ENCODE results near the gene IQCB1.
"Not testable (repeated sequence)": the region's sequence is repeated elsewhere in the genome, so short reads cannot be mapped to it uniquely, and the experiment has no call there.

IQCB1 gene

DNA sequence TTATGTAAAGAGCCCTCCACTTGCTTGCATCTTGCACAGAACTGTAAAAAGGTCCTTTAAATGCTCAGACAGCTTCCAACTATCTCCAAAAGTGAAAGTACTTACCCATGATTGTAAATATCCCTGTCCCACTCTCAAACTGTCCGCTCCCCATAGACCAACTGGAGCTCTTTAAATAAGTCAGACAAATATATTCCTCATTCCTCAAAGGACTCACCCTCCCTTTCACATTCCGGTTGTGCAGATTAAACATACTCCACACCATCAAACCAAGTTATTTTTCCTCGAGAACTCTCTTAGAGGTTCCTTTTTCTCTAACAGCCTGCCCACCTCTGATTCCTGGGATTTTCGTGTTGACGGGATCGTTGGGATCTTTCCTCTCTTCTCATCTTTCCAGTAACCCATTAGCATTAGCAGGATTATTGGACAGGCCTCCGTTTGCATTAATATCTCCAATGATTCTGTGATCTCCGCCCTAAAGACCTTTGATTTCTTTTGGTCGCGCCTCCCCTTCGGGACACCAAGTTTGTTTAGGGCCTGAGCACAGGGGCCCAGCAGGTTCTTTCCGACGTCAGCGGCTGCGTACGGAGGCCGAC is 86.1 kb downstream of the IQCB1 start:
- no peak for DNase-seq (ENCODE audit: low read depth)

DNA sequence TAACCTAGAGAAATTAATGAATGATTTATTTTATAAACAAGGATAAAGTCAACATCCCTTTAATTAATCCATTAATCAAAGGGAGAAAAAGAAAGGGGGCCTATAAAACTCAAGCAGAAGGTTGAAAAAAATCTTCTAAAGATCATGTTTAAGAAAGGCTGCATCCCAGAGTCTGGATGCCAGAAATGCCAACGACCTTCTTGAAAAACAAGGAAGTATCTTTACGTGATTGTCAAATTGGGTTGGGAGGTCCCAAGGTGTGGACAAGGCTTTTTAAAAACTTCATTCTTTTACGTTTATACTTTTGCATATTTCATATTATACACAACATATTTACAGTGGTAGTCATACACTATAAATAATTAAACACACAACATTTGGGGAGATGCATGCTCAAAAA is 86.9 kb downstream of the IQCB1 start:
- no peak for DNase-seq (ENCODE audit: low read depth)

DNA sequence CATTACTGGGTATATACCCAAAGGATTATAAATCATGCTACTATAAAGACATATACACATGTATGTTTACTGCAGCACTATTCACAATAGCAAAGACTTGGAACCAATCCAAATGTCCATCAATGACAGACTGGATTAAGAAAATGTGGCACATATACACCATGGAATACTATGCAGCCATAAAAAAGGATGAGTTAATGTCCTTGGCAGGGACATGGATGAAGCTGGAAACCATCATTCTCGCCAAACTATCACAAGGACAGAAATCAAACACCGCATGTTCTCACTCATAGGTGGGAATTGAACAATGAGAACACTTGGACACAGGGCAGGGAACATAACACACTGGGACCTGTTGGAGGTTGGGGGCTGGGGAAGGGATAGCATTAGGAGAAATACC is 91.8 kb downstream of the IQCB1 start:
- not testable (repeated sequence) for DNase-seq (ENCODE audit: low read depth)

DNA sequence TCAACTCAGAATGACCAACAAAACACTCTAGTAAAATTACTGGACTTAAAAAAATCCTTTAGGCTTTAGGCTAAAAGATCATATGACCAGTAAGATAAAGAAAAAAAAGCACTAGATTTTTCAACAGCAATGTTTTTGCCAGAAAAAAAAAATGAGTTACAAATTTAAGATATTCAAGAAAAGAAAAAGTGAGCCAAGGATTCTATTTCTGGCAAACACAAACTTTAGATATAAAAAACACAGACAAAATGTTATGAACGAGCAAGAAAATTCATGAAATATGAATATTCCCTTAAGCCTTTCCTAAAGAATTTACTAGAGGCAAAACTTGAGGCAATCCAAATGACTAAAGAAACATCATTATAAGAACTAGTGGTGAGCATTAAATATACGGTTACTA is 94.0 kb downstream of the IQCB1 start:
- DNase-seq (ENCODE audit: low read depth): no peak

DNA sequence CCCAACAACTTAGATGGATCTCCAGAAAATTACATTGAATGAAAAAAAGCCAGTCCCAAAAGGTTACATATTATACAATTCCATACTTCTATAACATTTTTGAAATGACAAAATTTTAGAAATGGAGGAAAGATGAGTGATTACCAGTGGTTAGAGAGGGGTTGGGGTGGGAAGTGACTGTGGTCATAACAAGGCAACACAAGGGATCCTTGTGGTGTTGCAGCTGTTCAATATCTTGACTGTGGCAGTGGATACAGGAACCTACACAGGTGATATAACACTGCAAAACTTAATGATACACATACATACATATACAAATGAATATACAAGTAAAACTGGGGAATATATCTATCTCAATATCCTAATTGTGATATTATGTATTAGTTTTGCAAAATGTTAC is 95.0 kb downstream of the IQCB1 start:
- no peak for DNase-seq (ENCODE audit: low read depth)

DNA sequence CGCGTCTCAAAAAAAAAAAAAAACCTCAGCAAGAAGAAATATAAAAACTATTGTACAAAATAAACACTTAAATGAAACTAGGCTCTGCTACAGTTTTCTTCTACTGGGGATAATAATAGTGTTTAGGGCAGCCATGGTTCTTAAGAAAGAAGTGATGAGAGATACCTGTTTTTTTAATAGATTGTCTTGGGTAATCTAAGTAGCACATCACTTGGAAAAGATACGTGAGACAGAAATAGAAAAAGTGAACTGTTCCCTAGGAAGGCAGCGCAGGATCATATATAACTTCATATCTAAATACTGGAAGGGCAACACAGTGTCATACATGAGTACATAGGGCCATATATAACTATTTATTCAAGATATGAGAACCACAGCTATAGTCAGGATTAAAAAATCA is 97.2 kb downstream of the IQCB1 start:
- no peak for DNase-seq (ENCODE audit: low read depth)

DNA sequence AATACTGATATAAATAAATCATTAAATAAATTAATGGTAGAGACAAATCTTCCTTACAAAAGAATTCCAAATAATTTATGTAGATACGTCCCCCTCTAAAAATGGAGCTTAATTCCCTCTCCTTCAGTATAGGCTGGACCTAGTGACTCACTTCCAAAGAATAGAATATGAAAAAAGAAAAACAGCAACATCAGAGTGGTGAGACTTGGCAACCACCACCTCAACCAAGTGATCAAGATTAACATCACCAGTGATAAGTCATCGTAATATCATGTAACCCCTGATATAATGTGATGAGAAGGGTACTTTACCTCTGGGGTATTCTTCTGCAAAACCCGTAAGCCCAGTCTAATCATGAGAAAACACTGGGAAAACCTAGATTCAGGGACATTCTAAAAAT is 98.7 kb downstream of the IQCB1 start:
- no peak for DNase-seq (ENCODE audit: low read depth)

DNA sequence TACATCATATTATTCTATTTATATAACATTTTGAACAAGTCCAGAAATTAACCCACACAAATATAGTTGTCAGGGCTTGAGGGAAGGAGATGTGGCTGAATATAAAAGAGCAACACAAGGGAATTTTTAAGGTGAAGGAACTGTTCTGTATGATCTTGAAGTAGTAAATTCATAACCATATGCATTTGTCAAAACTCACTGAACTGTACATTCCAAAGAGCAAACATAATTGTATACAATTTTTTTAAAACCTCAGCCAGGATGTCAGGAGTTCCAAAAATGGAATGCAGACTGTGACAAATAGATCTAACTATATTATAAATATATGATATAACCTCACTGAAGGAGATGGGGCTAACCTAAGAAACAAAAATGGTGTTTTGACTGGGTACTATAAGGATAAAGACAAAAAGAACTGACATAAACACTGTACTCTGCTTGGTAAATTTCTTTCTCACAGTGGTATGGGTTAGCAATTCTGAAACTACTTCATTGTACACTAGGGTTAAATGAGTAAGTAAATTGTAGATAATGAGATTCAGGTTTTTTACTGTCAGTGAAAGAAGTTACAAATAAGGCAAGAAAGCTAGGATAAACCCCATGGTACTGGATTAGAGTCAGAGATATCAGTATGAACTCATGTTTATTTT is 99.7 kb downstream of the IQCB1 start:
- no peak for DNase-seq (ENCODE audit: low read depth)

DNA sequence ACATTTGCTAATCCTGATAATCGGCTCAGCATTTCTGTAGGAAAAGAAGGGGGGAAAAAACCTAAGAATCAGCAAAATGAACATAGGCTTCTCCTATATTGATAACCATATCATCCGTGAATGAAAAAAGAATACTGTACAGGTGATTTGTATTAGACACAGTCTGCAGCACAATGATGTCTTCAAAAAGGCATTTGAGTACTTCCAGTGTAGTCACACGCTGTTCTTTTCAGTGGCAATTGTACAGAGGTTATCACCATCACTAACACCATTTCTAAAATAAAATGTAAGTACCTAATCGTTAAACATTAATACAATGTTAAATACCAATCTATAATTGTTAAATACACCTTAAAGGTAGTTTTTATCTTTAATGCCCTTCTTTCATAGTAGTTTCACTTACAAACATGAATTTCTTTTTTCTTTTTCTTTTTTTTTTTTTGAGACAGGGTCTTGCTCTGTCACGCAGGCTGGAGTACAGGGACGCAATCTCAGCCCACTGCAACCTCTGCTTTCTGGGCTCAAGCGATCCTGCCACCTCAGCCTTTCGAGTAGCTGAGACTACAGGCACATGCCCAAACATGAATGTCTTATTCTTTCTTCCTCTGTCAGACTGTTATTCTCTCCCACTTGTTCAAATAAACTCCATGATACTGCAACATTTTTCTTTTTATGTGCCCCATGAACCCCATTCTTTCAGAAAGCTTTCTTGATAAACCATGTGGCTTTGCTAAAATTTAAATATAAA is 103.7 kb downstream of the IQCB1 start:
- no peak for DNase-seq (ENCODE audit: low read depth)

DNA sequence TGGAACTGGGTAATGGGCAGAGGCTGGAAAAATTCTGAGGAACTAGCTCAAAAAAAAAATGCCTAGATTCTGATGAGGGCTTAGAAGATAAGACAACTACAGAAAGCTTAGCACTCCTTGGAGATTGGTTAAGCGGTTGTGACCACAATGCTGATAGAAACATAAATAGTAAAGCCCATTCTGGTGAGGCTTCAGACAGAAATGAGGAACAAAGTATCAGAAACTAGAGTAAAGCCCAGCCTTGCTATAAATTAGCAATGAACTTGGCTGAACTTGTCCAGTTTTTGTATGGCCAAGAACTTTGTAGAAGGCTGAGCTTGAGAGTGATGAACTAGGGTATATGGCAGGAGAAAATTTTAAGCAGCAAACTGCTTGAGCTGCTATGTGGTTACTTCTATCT is 110.7 kb downstream of the IQCB1 start:
- DNase-seq (ENCODE audit: low read depth): no peak

DNA sequence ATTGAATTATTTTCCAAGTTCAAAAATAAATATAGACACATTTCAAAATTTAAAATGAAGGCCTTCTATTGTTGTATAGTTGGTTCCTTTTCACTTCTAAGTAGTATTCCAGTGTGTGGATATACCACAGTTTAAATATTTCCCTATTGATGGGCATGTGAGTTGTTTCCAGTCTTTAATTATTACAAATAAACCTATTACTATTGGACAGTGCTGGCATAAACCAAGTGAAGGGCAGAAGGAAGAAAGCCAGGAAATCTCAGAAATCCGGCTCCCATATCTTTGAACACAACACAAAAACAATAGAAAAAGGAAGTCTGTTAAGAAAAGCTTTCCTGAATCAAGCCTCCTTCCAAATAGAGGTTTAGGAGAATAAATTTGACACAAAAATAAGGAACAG is 111.4 kb downstream of the IQCB1 start:
- DNase-seq (ENCODE audit: low read depth): no peak

DNA sequence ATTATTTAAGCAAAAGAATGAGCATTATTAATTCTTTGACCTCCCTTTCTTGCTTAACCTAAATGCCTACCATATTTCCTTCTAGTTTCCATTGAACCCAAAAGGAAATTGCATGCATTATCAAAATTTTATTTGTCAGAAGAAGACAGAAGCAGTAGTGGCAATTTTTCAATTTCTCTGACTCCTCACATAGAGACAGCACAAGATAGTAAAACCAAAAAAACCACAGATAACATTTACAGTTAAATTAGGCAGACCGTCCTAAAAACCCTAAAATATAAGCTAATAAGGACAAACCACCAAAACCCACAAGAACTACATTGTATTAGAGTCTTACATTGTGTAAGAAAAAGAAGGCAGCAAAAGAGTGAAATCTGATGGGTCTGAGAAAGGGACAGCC is 112.4 kb downstream of the IQCB1 start:
- no peak for DNase-seq (ENCODE audit: low read depth)

DNA sequence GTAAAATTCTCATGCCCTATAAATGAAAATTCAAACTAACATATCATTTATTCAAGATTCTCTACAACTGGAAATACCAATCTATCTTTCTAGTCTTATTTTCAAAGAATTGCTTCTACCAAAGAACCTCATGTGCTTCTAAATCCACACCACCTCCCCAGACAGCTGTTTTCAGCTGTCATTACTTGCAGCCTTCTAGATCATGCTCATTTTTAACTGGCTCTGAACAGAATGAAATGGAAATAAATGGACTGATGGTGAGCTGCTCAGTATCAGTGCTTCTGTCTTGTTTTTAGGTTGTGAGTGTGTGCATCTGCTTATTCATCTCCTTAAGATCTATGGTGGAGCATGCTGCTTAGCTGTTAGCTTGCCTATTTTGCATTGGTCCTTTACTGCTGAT is 114.7 kb downstream of the IQCB1 start:
- no peak for DNase-seq (ENCODE audit: low read depth)

All from T follicular helper cell (primary cell).